Brain pericyte (primary cell): ENCODE results near the gene AP4E1.
"Not testable (repeated sequence)": the region's sequence is repeated elsewhere in the genome, so short reads cannot be mapped to it uniquely, and the experiment has no call there.

Source experiments
- DNase-seq: peaks from one replicate; pipeline ENCODE4 v3.0.0-alpha.2; 2012; ENCODE audit warnings: low read depth, low spot score

Gene AP4E1

DNA sequence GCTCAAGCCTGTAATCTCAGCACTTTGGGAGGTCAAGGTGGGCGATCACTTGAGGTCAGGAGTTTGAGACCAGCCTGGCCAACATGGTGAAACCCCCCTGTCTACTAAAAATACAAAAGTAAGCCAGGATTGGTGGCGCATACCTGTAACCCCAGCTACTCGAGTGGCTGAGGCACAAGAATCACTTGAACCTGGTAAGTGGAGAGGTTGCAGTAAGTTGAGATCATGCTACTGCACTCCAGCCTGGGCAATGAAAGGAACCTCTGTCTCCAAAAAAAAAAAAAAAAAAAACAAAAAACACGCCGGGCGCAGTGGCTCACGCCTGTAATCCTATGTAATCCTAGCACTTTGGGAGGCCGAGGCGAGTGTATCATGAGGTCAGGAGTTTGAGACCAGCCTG is 18.9 kb upstream of the AP4E1 start:
- no peak for DNase-seq

DNA sequence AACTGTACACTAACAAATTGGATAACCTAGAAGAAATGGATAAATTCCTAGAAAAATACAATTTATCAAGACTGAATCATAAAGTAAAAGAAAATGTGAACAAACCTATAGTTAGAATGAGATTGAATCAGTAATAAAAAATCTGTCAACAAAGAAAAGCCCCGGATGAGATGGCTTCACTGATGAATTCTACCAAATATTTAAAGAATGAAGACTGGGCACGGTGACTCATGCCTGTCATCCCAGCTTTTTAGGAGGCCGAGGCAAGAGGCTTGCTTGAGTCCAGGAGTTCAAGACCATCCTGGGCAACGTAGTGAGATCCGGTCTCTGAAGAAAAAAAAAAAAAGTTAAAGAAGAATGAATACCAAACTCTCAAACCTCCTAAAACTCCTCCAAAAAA is 17.7 kb upstream of the AP4E1 start:
- DNase-seq = no peak

DNA sequence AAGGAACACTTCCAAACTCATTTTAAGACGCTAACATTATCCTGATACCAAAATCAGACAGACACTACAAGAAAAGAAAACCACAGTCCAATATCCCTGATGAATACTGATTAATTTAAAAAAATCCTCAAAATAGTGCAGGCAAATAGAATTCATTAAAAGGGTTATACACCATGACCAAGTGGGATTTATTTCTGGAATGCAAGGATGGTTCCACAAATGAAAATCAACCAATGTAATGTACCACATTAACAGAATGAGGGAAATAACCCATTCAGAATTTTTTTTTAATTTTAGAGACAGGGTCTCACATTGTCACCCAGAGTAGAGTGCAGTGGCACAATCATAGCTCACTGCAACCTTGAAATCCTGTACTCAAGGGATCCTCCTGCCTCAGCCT is 17.3 kb upstream of the AP4E1 start:
- no peak for DNase-seq

DNA sequence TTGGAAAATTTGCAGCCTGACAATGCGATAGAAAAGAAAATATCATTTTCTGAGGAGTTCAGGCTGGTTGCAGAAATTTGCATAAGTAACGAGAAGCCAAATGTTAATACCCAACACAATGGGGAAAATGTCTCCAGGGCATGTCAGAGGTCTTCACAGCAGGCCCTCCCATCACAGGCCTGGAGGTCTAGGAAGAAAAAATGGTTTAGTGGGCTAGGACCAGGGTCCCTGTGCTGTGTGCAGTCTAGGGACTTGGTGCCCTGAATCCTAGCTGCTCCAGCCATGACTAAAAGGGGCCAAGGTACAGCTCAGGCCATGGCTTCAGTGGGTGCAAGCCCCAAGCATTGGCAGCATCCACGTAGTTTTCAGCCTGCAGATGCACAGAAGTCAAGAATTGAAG is 14.5 kb upstream of the AP4E1 start:
- DNase-seq = no peak

DNA sequence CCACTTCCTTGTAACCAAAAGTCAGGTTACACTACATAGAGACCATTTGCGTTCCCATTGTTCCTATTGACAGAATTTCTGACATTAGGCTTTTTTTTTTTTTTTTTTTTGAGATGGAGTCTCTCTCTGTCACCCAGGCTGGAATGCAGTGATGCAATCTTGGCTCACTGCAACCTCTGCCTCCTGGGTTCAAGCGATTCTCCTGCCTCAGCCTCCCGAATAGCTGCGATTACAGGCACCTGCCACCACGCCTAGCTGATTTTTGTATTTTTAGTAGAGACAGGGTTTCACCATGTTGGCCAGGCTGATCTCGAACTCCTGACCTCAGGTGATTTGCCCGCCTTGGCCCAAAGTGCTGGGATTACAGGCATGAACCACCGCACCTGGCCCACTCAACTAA is 7.1 kb upstream of the AP4E1 start:
- not testable (repeated sequence) for DNase-seq

DNA sequence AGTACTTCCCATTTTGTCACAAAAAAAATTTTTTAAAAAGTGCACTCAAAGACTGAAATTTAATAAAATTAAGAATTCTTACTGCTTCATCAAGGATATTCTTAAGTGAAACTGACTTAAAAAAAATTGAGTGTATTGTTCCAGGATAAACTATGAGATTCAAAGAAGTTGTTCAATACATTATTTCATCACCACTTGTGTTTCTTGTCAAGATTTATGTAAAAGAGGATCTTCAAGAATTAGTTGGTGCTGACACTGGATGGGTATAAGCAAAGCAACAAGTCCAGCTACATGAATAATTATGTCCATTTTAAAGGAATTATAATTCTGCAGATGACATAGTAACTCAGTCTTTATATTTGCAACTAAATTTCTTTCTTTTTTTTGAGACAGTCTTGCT is 4.3 kb upstream of the AP4E1 start:
- no peak for DNase-seq

DNA sequence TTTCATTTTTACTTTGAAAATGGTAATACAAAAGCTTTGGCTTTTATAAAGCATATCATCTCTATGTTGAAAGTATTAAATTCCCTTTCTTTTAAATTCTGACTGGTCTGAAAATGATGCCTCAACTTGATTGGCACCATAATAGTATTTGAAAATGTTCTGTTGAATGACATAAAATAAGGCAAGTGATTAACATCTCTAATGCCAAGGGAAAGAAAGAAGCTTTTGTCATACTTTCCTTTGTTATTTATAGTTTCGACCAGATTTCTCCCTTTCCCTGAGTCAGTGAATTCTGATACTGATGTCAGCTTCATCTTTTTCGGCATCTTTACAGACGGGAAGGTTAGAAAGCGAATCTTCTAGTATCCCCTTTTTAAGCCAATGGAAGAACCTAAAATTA is 3.4 kb upstream of the AP4E1 start:
- DNase-seq = no peak

DNA sequence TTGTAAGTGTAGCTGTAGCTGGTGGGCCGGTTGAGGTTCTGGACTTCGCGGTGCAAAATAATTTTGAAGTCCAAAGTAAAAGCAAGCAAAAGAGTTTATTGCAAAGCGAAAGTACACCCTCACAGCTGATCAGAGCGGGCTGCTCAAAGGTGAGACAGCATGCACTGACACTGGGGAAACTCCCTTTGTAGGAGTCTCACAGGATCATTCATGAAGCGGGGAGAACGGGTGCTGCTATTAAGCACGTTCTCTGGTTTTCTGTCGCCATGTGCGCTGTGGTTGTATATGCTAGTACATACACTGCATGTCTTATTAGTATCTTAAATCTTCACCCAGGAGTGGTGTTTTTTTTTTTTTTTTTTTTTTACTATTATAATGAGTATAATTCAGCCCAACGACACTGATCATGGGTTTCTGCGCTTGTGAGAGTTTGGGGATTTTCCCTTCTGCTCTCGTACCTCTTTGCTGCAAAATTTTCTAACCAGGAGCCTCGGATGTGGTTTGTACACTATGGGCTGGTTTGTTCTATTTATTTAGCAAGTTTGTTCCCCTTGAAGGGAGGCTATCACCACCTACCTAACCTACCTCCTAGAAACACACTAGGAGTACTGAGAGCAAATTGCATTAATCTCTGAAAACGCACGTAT is 1.4 kb upstream of the AP4E1 start:
- no peak for DNase-seq

DNA sequence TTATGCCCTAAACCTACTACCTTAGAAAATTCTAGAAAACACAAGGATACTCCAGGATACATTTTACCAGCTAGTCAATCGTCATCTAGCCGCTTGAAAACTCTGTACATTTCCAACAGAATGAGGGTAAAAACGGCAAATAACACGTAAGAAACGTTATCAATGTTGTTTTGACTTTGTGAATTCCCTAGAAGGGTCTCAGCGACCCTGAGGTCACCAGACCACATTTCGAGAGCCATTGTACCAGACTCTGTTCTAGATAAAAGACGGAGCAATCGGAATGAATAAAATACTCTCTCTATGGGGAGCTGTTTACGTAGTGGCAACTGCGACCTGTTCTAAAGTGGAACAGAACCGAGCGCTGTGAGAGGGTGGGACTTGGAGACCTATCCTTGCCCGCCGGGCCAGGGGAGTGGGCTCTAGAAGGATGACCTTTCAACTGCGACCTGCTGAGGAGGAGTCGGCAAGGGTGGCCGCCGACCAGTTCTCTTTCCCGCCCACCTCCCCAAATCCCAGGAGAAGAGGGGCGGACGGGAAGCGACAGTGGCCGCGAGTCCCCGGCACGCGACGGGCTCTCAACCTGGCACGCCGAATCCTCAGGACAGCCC is 778 bp upstream of the AP4E1 start:
- no peak for DNase-seq

DNA sequence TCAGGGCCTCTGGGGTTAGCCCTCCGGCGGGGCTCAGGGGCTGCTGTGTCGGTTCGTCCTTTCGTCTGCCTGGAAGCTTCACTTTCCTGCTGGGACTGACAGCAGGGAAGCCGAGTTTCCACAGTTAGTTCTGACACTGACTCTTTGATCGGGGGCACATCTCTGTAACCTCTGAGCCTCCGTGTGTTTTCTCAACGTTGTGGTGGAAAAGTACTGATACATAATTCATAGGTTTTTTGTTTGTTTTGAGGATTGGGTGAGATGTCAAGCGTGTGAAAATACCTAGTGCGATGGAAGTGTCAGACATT is 481 bp downstream of the AP4E1 start:
- no peak for DNase-seq

DNA sequence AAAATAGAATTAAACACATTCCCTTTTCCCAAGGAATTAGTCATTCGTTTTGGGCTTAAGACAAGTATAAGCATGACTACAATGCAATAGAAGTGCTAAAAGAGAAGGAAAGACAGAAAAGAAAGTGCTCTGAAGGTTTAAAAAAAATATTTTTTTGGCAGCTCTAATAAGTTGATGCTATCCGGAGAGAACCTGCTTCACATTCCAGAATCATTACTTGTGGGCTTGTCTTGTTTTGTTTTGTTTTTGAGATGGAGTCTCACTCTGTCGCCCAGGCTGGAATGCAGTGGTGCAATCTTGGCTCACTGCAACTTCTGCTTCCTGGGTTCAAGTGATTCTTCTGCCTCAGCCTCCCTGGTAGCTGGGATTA is 1.9 kb downstream of the AP4E1 start:
- not testable (repeated sequence) for DNase-seq

DNA sequence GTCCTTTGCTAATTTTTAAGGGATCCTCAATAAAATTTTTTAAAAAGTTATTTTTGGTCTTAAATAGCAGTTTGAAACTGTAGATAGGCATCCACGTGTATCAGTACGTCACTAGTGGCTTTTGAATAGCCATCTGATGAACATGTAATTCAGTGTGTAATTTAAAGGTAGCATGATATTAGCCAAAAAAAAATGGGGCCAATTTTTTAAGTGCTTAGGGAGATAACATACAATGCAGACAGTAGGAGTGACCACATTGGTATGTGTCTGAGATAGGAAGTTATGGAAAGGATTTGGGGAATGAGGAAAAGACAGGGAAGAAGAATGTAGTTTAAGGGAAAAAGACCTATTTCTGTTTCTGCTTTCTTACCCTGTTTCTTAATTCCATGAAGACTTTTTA is 2.5 kb downstream of the AP4E1 start:
- no peak for DNase-seq

DNA sequence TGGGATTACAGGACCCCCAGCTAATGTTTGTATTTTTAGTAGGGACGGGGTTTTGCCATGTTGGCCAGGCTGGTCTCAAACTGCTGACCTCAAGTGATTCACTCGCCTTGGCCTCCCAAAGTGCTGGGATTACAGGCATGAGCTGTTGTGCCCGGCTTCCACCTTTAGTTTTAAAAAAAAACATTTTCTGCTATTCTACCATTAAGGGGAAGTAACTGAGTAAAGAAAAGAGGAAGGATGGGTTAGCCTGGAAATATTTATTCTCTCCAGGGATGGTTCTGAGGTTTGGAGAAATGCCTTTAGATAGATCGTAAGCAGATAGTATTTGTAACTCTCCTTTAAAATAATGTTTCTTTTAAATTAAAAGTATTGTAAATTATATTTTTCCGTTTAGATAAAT is 3.1 kb downstream of the AP4E1 start:
- no peak for DNase-seq

DNA sequence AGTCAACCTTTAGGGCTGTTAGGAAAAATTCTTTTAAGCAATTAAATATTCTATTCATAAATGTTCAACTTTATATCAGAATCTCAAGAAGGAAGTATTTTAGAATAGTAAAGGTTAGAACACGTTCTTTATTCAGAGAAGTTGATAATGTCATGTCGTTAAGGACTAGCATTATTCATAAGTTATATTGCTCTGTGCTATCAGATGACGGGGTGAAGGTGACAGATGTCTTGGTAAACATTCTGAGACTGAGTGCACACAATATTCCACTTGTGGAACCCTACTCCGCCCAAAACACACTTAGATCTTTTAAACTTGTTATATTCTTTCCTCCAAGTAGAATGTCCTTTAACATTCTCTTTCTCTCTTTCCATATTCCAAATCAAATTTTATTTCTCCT is 7.9 kb downstream of the AP4E1 start:
- no peak for DNase-seq

DNA sequence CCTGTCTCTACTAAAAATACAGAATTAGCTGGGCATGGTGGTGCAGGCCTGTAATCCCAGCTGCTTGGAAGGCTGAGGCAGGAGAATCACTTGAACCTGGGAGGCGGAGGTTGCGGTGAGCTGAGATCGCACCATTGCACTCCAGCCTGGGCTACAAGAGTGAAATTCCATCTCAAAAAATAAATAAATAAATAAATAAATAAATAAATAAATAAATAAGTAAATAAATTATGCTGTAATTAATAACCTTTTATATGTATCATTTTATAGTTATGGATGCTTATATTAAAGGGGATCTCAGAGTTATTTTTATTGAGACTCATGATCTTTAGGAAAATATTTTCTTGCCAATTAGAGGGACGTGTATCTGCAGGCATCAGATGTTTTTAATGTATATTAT is 10.9 kb downstream of the AP4E1 start:
- DNase-seq = not testable (repeated sequence)

DNA sequence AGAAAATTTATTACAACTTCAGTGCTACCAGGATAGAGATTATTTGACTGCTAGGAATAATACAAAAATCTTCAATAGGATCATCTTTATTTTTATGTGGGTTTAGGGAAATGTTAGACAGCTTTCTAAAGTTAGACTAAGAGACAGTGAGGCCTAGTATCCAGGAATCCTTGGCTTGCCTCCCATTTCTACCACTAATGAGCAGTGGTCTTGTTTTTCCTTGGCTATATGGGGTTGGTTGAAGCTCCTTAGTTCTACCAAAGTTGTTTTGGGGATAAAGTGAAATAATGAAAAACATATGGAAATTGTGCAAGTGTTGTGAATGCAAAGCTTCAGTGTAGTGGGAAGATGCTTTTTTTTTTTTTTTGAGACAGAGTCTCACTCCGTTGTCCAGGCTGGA is 16.8 kb downstream of the AP4E1 start:
- no peak for DNase-seq

DNA sequence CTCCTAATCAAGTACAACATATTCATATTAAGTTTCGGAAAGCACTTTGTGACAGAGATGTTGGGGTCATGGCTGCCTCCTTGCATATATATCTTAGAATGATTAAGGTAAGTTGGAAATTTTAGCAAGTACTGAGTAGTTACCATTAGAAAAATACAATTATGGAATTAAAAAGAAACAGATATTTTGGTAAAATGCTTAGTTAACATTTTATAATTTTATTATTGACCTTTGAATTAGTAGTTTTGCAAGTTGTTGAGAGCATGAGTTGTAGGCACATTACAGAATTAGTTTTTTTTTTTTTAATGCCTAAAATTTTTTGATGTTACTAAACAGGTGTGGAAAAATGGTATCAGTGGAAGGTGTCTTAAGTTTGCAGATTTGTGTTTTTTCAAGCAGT is 20.6 kb downstream of the AP4E1 start:
- DNase-seq = no peak

DNA sequence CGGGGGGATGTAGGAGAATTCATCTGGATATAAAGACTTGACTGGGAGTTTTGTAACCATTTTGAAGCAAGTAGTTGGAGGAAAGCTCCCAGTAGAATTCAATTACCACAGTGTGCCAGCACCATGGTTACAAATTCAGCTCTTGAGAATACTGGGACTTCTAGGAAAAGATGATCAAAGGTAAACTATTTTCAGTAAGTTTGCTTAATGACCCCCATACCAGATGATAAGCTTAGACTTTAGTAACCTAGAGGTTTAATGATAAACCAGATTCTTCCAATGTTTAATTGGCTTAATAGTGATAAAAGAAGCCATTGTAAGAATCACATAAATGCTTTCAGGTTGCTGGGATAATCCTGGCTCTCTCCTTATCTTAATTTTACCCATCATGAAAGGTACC is 22.3 kb downstream of the AP4E1 start:
- no peak for DNase-seq

DNA sequence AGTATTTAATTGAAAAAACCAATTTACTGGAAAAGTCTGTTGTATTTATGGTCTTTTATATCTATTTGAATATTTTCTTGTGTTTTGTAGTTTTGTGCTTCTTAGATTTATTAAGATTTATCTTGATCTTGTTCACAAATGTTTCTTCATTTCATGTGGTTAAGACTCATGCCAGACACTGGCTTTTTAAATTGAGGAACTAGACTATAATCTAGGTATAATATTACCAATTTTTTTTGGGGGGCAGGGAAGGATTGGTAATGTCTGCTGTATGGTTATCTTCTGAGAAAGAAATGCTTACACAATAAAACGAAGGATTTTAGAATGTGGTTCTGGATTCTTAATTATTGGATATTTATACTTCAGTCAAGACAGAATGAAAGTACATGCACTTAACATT is 24.9 kb downstream of the AP4E1 start:
- DNase-seq = no peak

DNA sequence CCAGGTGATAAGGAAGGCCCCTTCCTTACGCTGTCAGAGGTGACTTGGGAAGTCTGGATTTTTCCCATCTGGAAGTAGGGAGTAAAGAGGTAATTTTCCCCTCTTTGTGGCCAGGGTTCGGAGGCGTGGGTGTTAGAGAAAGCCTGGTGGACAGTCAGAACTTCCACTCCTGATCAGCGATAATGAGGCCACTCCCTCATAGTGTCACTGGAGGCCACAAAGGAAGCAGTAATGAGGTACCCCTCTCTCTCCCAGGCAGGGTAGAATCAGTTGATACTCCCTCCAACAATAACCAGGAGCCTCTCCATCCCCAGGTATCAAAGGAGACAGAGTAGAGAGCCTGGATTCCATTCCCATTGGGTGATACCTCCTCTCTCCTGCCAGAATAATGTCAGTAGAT is 30.0 kb downstream of the AP4E1 start:
- DNase-seq = no peak

DNA sequence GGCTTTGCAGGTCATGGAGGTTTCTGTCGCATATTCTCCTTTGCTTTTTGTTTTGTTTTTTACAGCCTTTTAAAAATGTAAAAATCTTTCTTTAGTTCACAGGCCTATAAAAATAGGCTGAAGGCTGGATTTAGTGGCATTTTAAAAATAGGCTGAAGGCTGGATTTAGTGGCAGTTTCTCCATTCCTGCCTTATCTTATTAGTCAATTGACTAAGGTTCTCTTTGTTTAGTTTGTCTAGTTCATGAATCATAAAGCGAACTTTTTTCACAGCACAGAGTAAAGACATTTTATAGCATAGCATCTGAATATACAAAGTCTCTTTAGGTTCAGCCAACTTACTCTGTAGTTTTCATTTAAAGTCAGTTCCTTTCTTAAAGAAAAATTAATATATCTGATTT is 31.4 kb downstream of the AP4E1 start:
- DNase-seq = no peak

DNA sequence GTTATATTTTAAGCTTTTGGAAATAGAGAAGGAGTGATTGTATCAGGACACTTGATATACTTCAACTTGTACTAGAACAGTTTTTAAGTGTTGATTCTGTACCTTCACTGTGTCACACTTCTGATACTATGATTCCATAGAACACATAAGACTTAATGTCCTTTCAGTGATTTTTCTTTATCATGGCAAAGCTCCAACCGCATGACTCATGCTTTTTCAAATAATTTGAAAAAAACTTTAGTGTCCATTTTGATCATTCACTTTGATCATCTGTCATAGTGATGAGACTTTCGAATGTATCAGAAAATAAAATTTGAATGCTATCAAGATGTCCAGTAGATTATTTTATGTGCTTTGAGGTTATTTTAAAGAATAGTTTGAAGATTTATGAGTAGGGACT is 32.0 kb downstream of the AP4E1 start:
- no peak for DNase-seq

DNA sequence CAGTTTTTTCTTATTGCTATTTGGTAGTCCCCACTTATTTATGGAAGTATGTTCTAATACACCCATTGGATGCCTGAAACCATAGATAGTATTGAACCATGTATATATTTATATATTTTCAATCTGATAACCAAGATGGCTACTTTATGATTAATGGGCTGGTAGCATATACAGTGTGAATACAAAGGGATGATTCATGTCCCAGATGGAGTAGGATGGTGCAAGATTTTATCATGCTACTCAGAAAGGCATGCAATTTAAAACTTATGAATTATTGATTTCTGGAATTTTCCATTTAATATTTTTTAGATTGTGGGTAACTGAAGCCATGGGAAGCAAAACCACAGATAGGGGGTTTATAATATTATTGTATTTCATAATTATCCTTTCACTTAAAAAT is 35.2 kb downstream of the AP4E1 start:
- DNase-seq = no peak

DNA sequence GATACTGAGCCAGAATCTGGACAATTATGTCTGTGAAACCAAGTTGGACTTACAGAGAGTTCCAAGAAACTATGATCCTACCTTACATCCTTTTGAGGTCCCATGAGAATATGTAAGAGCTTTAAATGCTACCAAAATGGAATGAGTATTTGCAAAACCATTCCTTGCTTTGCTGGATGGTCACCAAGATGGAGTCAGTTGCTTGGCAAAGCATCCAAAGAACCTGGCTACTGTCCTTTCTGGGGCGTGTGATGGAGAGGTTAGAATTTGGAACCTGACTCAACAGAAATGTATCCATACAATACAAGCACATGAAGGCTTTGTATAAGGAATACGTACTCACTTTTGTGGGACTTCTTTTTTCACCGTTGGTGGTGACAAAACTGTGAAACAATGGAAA is 36.2 kb downstream of the AP4E1 start:
- no peak for DNase-seq
